Gastrocnemius medialis (tissue), 4 donors: ENCODE results near the gene KDM3B. TPM values are rescaled to one million over a fixed set of nuclear protein-coding genes. Genes with fewer than 3 reads are reported as not detected.
A peak's percentile ranks its signal among the peaks of the same experiment; 100 is the strongest.

Source experiments
- ATAC-seq, 2 donors: fragments of 150-250 bp; one replicate each; pipeline ENCODE4 v1.9.1; 2016
- DNase-seq, 2 donors: peaks; one replicate each; pipeline ENCODE4 v3.0.0-alpha.2; 2019
- H3K27ac ChIP-seq, 4 donors: fragments of 200-600 bp; sonication (generic); 1 replicate in 1 of 4; 2 replicates in 3 of 4; pipeline ENCODE4 v1.5.1; 2016 to 2018; ENCODE audit warnings: mild to moderate bottlenecking in 2 of 4, moderate library complexity in 1 of 4
- H3K27me3 ChIP-seq, 3 donors: fragments of 200-600 bp; sonication (generic) in 2 of 3; 1 replicate in 1 of 3; 2 replicates in 2 of 3; pipeline versions ENCODE4 v1.5.1 to v1.6.0; 2016 to 2019; ENCODE audit warnings: mild to moderate bottlenecking in 1 of 3, moderate library complexity in 1 of 3
- H3K36me3 ChIP-seq, 2 donors: fragments of 200-600 bp; sonication (generic) in 1 of 2; one replicate each; pipeline ENCODE4 v1.5.1; 2017 to 2018
- H3K4me1 ChIP-seq, 2 donors: fragments of 200-600 bp; sonication (generic) in 1 of 2; one replicate each; pipeline ENCODE4 v1.5.1; 2016 to 2017; ENCODE audit warnings: mild to moderate bottlenecking in 2 of 2
- H3K4me3 ChIP-seq, 4 donors: fragments of 200-600 bp; sonication (generic) in 3 of 4; 1 replicate in 1 of 4; 2 replicates in 3 of 4; pipeline ENCODE4 v1.5.1; 2016 to 2019; ENCODE audit warnings: mild to moderate bottlenecking in 2 of 4
- H3K9me3 ChIP-seq, 3 donors: fragments of 200-600 bp; sonication (generic) in 2 of 3; 1 replicate in 1 of 3; 2 replicates in 2 of 3; pipeline ENCODE4 v1.5.1; 2016 to 2019
- CTCF ChIP-seq, 5 experiments: fragments of 450-650 bp in 3 of 5; fragments of 200-600 bp in 2 of 5; sonication (generic) in 2 of 5; IDR thresholded peaks in 4 of 5; conservative IDR thresholded peaks in 1 of 5; 1 replicate in 4 of 5; 2 replicates in 1 of 5; pipeline ENCODE4 v1.5.1; 2016 to 2019; ENCODE audit warnings: antibody characterized with exemption in 5 of 5, mild to moderate bottlenecking in 3 of 5, moderate library complexity in 3 of 5
- POLR2A ChIP-seq, 2 donors: fragments of 450-650 bp; IDR thresholded peaks; one replicate each; pipeline ENCODE4 v1.6.1; 2017; ENCODE audit warnings: antibody characterized with exemption in 2 of 2, mild to moderate bottlenecking in 2 of 2, moderate library complexity in 2 of 2
- in situ Hi-C, 4 donors: fragments of 200-750 bp; cut with MboI; loops; one replicate each; pipeline versions ENCODE4 v1.15.0 to v1.8.0; 2017; ENCODE audit warnings: low sequenced_read_pairs in 4 of 4
- intact Hi-C: fragments of 100-400 bp; cut with DNase I; formaldehyde crosslinking; loops from one replicate; pipeline ENCODE4 v1.15.1; 2023; ENCODE audit warnings: low total_unique reads
- total RNA-seq, 4 donors: library from RNA; depleted of rRNA; stranded (reverse); fragments of >200 nt; gene quantifications; one replicate each; pipeline versions ENCODE4 v1.1.0 to v1.2.3, GENCODE V29; 2016

Gene KDM3B
- total RNA-seq, 4 donors from 2014 or later, result 49.4 to 100 (median 74.2) TPM

GRCh38 chr5:138353560-138354080 is 1.1 kb downstream of the KDM3B start:
- H3K4me1 ChIP-seq, result peaks cover 30 to 41% of the 10 kb centered on the region in 2 donors
- DNase-seq (no peak), ATAC-seq (no peak)
- H3K27ac ChIP-seq, result peak overlapping the region; percentile 89 to 98 (median 95)
- intact Hi-C loops (loop anchor here (2.0 to 5.0 kb wide), 4 partner anchors 15 to 131 kb away; partner anchors contain the start of gene FAM53C), in situ Hi-C loops (no loop called here)
- peaks cover 0 to 3% of the 10 kb centered on the region in 2 donors for H3K36me3 ChIP-seq
- H3K9me3 ChIP-seq, result no peaks in the 10 kb centered on the region
- TF ChIP-seq POLR2A (IDR thresholded peaks at IDR 0.05) (no peak), CTCF (IDR thresholded peaks at IDR 0.05 in 4 of 5, conservative IDR thresholded peaks at IDR 0.05 in 1 of 5) (no peak)
- no peaks in the 10 kb centered on the region for H3K27me3 ChIP-seq
- H3K4me3 ChIP-seq, result peak overlapping the region; percentile 73 to 98 (median 91)

GRCh38 chr5:138354387-138354786 is 1.9 kb downstream of the KDM3B start:
- in situ Hi-C loops (no loop called here), intact Hi-C loops (loop anchor here (5.0 kb wide), 3 partner anchors 38 to 132 kb away; no protein-coding TSS in a partner anchor)
- no peak for TF ChIP-seq POLR2A (IDR thresholded peaks at IDR 0.05)
- Histone ChIP-seq H3K36me3 (no peaks in the 10 kb centered on the region), H3K4me3 (peak overlapping the region; percentile 73 to 98 (median 91)), H3K4me1 (peaks cover 31 to 39% of the 10 kb centered on the region in 2 donors), H3K9me3 (no peaks in the 10 kb centered on the region), H3K27ac (peak overlapping the region; percentile 89 to 98 (median 95)), H3K27me3 (no peaks in the 10 kb centered on the region)
- DNase-seq (no peak), ATAC-seq (no peak)

GRCh38 chr5:138354926-138355378 is 2.5 kb downstream of the KDM3B start:
- H3K4me3 ChIP-seq, result peak overlapping the region; percentile 23 to 98 (median 80)
- no peak for ATAC-seq
- H3K27ac ChIP-seq, result peak overlapping the region; percentile 89 to 98 (median 95)
- H3K9me3 ChIP-seq, result no peaks in the 10 kb centered on the region
- DNase-seq, result no peak
- no peaks in the 10 kb centered on the region for H3K27me3 ChIP-seq
- intact Hi-C loops (loop anchor here (5.0 kb wide), 3 partner anchors 37 to 133 kb away; no protein-coding TSS in a partner anchor), in situ Hi-C loops (no loop called here)
- no peaks in the 10 kb centered on the region for H3K36me3 ChIP-seq
- TF ChIP-seq POLR2A (IDR thresholded peaks at IDR 0.05), result no peak
- TF ChIP-seq CTCF (IDR thresholded peaks at IDR 0.05 in 4 of 5, conservative IDR thresholded peaks at IDR 0.05 in 1 of 5), result no peak
- H3K4me1 ChIP-seq, result peaks cover 36 to 39% of the 10 kb centered on the region in 2 donors

DNA sequence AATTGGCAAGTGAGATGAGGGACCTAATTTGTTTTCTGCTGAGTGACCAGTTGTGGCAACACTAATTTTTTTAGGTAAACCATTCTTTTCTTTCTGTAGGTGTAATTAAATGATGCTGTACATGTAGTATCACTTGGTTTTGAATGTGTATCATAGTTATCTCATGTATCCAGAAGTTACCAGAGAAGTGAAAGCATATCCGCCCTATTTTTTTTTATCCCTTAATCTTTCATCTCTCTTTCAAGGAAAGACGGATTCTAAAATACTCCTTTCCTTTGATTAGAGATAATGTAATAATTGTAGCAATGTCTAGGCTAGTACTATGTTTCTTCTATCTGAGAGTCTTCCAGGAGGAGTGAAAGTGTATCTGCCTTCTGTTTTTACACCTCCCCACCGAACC is 7.1 kb downstream of the KDM3B start:
- in situ Hi-C loops (no loop called here), intact Hi-C loops (no loop called here)
- ATAC-seq (no peak), DNase-seq (no peak)
- TF ChIP-seq POLR2A (IDR thresholded peaks at IDR 0.05), result no peak
- TF ChIP-seq CTCF (IDR thresholded peaks at IDR 0.05 in 4 of 5, conservative IDR thresholded peaks at IDR 0.05 in 1 of 5), result no peak
- H3K27me3 ChIP-seq, result no peaks in the 10 kb centered on the region
- peak overlapping the region; percentile 19 to 55 (median 49) for H3K27ac ChIP-seq
- peaks cover 38 to 39% of the 10 kb centered on the region in 2 donors for H3K4me1 ChIP-seq
- H3K36me3 ChIP-seq, result no peaks in the 10 kb centered on the region
- no peak overlapping the region for H3K4me3 ChIP-seq
- H3K9me3 ChIP-seq, result no peaks in the 10 kb centered on the region

DNA sequence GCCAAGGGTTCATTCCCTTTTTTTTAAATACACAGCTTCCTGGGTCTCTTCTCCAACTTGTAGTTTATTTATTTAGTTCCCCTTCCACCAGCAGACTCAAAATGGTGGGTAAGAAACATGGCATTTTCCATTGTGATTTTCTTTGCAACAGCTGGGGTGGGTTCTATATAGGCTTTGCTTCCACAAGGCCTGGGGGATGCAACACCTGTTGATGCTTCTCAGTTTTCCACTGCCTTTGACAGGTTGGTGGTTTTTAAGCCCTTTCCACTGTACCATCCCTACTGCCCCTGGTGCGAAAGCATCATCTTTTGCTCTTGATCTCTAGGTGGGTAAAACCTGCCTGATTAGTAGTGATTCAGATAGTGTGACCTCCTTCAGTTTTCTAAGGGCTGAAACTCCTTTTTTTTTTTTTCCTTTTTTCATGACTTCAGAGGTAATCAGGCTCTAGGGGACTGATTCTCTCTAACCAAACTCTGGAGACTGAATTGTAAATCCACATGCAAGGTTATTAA is 8.5 kb downstream of the KDM3B start:
- H3K4me3 ChIP-seq, result no peak overlapping the region
- H3K4me1 ChIP-seq, result peaks cover 29 to 40% of the 10 kb centered on the region in 2 donors
- peak overlapping the region in 3 of 4 donors; percentile 12 to 36 (median 27) for H3K27ac ChIP-seq
- no peak for ATAC-seq
- no peak for TF ChIP-seq CTCF (IDR thresholded peaks at IDR 0.05 in 4 of 5, conservative IDR thresholded peaks at IDR 0.05 in 1 of 5)
- no peak for TF ChIP-seq POLR2A (IDR thresholded peaks at IDR 0.05)
- no peaks in the 10 kb centered on the region for H3K27me3 ChIP-seq
- H3K9me3 ChIP-seq, result no peaks in the 10 kb centered on the region
- no peak for DNase-seq
- H3K36me3 ChIP-seq, result no peaks in the 10 kb centered on the region
- intact Hi-C loops, result no loop called here
- in situ Hi-C loops, result no loop called here
